Measurements from ENCODE around the gene USP2.

The USP2 gene

GRCh38 chr11:119320240-119320775 is 61.2 kb downstream of the USP2 start:
- DNase-seq = no peak

GRCh38 chr11:119319700-119320239 is 61.7 kb downstream of the USP2 start:
- no peak for DNase-seq

- DNase-seq = no peak
These were observed 62.3 kb downstream of the USP2 start for GRCh38 chr11:119319136-119319699.

- DNase-seq = peak; percentile 63
These were observed 63.0 kb downstream of the USP2 start for GRCh38 chr11:119318240-119319135.

- DNase-seq = no peak
These were observed 63.8 kb downstream of the USP2 start for GRCh38 chr11:119317592-119318239.

GRCh38 chr11:119316729-119317591 is 64.5 kb downstream of the USP2 start, which contains the start of gene MCAM:
TSS of gene MCAM (minus strand) at chr11:119317130. CDS start at chr11:119317101, 29 bp downstream.
- DNase-seq = no peak

- DNase-seq = no peak
These were observed 65.3 kb downstream of the USP2 start for GRCh38 chr11:119316016-119316728.

GRCh38 chr11:119315131-119316015 is 66.1 kb downstream of the USP2 start:
- DNase-seq = peak; percentile 46

- no peak for DNase-seq
These were observed 66.8 kb downstream of the USP2 start for GRCh38 chr11:119314726-119315125.

- no peak for DNase-seq
These were observed 70.8 kb downstream of the USP2 start for GRCh38 chr11:119310682-119311052.

- no peak for DNase-seq
These were observed 71.4 kb downstream of the USP2 start for GRCh38 chr11:119309953-119310681.

- no peak for DNase-seq
These were observed 72.1 kb downstream of the USP2 start for GRCh38 chr11:119309411-119309810.

GRCh38 chr11:119307974-119308373 is 73.5 kb downstream of the USP2 start:
- DNase-seq = no peak

- DNase-seq = no peak
These were observed 74.3 kb downstream of the USP2 start for GRCh38 chr11:119307219-119307618.

GRCh38 chr11:119306373-119306890 is 75.1 kb downstream of the USP2 start:
- peak; percentile 42 for DNase-seq

- DNase-seq = no peak
These were observed 75.7 kb downstream of the USP2 start for GRCh38 chr11:119305556-119306372.
